ENCODE measurements around the gene TMUB2. TPM values are rescaled to one million over a fixed set of nuclear protein-coding genes. Genes with fewer than 3 reads are reported as not detected.

Gene TMUB2
- total and polyA plus RNA-seq, 9 of the 15 experiments (the other 6 are each of a cell fraction or from before 2014, with no cell fraction given), result 4.1 to 29.8 (median 16.3) TPM

DNA sequence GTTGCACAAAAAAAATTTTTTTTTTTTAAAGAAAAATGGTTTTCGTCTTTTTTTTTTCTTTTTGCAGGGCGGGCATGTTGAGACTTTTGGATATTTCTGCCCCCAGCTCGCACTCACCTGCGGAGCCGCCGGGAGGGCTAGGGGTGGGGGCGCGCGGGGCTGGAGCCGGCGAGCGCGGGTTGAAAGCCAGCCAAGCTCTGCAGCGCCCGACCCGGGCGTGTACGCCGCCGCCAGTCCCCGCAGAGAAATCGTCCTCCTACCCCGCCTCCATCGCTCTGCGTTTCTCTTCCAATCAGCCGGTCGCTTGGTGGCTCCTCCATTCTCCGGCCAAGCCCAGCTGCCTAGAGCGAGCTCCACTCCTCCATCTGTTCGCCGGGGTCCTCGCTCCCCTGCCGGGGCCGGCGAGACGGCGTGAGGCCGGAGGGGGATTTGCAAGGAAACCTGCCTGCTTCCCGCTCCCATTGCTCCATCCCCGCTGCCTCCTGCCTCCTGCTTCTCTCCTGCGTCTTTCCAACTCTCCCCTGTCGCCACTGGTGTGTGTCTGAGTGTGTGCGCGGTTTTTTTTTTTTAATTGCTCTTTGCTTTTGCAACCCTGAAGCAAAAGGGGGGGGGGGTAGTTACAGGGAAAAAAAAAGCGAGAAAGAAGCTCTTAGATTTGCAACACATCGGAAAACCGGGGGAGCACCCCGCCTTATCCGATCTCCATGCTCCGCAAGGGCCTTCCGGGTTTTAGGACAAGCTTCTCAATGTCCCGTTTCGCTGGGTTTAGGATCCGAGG is 34.5 kb downstream of the TMUB2 start (continued):
- TF ChIP-seq TAF9B (IDR thresholded peaks at IDR 0.05; ENCODE audit: partially characterized antibody) (no peak), HEY1 (CRISPR knock-in tag; IDR thresholded peaks at IDR 0.05; ENCODE audit: borderline replicate concordance) (no peak), ERF (CRISPR knock-in tag; IDR thresholded peaks at IDR 0.05) (no peak), ZNF134 (CRISPR knock-in tag; conservative IDR thresholded peaks at IDR 0.05) (no peak), PCBP2 (IDR thresholded peaks at IDR 0.05; ENCODE audit: low read depth, low read length, poor library complexity, severe bottlenecking) (no peak), TFAM (CRISPR knock-in tag; conservative IDR thresholded peaks at IDR 0.05) (no peak), MIER1 (IDR thresholded peaks at IDR 0.05; ENCODE audit: low read depth) (no peak), HCFC1 (IDR thresholded peaks at IDR 0.05; ENCODE audit: low read depth, low read length) (no peak), ZNF384 (IDR thresholded peaks at IDR 0.05; ENCODE audit: low read depth, low read length) (peak; percentile 66), RBM25 (IDR thresholded peaks at IDR 0.05; ENCODE audit: low read depth, low read length, severe bottlenecking) (no peak), TCF7L2 (IDR thresholded peaks at IDR 0.05; ENCODE audit: low read depth, low read length) (no peak), CBX3 (IDR thresholded peaks at IDR 0.05; ENCODE audit: borderline replicate concordance in 1 of 2, low read length in 2 of 2) (peak in 1 of 2 experiments; percentile 17; a peak in 1 of 3 replicates), RBM22 (IDR thresholded peaks at IDR 0.05; ENCODE audit: low read depth, low read length, poor library complexity, severe bottlenecking) (no peak), ZSCAN32 (CRISPR knock-in tag; IDR thresholded peaks at IDR 0.05) (no peak), MAZ (CRISPR knock-in tag; conservative IDR thresholded peaks at IDR 0.05 in 1 of 2, IDR thresholded peaks at IDR 0.05 in 1 of 2) (peak; percentile 16 to 72; a peak in 3 of 4 replicates)
- TF ChIP-seq, protein P1, sequence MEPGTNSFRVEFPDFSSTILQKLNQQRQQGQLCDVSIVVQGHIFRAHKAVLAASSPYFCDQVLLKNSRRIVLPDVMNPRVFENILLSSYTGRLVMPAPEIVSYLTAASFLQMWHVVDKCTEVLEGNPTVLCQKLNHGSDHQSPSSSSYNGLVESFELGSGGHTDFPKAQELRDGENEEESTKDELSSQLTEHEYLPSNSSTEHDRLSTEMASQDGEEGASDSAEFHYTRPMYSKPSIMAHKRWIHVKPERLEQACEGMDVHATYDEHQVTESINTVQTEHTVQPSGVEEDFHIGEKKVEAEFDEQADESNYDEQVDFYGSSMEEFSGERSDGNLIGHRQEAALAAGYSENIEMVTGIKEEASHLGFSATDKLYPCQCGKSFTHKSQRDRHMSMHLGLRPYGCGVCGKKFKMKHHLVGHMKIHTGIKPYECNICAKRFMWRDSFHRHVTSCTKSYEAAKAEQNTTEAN (CRISPR knock-in tag; IDR thresholded peaks at IDR 0.05), result no peak
- TF ChIP-seq, protein P2, sequence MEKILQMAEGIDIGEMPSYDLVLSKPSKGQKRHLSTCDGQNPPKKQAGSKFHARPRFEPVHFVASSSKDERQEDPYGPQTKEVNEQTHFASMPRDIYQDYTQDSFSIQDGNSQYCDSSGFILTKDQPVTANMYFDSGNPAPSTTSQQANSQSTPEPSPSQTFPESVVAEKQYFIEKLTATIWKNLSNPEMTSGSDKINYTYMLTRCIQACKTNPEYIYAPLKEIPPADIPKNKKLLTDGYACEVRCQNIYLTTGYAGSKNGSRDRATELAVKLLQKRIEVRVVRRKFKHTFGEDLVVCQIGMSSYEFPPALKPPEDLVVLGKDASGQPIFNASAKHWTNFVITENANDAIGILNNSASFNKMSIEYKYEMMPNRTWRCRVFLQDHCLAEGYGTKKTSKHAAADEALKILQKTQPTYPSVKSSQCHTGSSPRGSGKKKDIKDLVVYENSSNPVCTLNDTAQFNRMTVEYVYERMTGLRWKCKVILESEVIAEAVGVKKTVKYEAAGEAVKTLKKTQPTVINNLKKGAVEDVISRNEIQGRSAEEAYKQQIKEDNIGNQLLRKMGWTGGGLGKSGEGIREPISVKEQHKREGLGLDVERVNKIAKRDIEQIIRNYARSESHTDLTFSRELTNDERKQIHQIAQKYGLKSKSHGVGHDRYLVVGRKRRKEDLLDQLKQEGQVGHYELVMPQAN (IDR thresholded peaks at IDR 0.05; ENCODE audit: borderline replicate concordance), result no peak
- TF ChIP-seq, protein P3, sequence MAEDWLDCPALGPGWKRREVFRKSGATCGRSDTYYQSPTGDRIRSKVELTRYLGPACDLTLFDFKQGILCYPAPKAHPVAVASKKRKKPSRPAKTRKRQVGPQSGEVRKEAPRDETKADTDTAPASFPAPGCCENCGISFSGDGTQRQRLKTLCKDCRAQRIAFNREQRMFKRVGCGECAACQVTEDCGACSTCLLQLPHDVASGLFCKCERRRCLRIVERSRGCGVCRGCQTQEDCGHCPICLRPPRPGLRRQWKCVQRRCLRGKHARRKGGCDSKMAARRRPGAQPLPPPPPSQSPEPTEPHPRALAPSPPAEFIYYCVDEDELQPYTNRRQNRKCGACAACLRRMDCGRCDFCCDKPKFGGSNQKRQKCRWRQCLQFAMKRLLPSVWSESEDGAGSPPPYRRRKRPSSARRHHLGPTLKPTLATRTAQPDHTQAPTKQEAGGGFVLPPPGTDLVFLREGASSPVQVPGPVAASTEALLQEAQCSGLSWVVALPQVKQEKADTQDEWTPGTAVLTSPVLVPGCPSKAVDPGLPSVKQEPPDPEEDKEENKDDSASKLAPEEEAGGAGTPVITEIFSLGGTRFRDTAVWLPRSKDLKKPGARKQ (CRISPR knock-in tag; IDR thresholded peaks at IDR 0.05), result no peak
- TF ChIP-seq, protein P4, sequence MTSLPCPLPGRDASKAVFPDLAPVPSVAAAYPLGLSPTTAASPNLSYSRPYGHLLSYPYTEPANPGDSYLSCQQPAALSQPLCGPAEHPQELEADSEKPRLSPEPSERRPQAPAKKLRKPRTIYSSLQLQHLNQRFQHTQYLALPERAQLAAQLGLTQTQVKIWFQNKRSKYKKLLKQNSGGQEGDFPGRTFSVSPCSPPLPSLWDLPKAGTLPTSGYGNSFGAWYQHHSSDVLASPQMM (CRISPR knock-in tag; IDR thresholded peaks at IDR 0.05), result no peak
- TF ChIP-seq, protein P5, sequence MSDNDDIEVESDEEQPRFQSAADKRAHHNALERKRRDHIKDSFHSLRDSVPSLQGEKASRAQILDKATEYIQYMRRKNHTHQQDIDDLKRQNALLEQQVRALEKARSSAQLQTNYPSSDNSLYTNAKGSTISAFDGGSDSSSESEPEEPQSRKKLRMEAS (CRISPR knock-in tag; IDR thresholded peaks at IDR 0.05), result no peak

Measured in K562 (cell line).